WTC11 (cell line): ENCODE measurements around the gene FGF12. TPM values are rescaled to one million over a fixed set of nuclear protein-coding genes. Genes with fewer than 3 reads are reported as not detected.

Experiments used
- ATAC-seq: fragments of 200-7000 bp; cut with Tn5 transposase; 2 replicates; pipeline ENCODE4 v1.10.0; 2021; ENCODE audit warnings: mild to moderate bottlenecking, moderate library complexity
- CTCF ChIA-PET: fragments of 300-600 bp; sonication (Branson Sonifier 250); formaldehyde crosslinking; loops from one replicate; lab custom pipeline; 2021; ENCODE audit warnings: antibody characterized with exemption; lab: Charles Lee
- POLR2A ChIA-PET: fragments of 350-600 bp; sonication (Branson Sonifier 250); formaldehyde crosslinking; loops from one replicate; lab custom pipeline; 2021; ENCODE audit warnings: antibody characterized with exemption; lab: Charles Lee
- DNase-seq: peaks from one replicate; pipeline ENCODE4 v3.0.0; 2021; ENCODE audit warnings: low spot score
- H3K27ac Mint-ChIP-seq: 2 replicates; pipeline ENCODE4 v1.8.0; 2021; ENCODE audit warnings: mixed read lengths
- H3K27me3 Mint-ChIP-seq: 2 replicates; pipeline ENCODE4 v1.8.0; 2021; ENCODE audit warnings: low read depth, mild to moderate bottlenecking, moderate library complexity, mixed read lengths
- H3K36me3 Mint-ChIP-seq: 2 replicates; pipeline ENCODE4 v1.8.0; 2021; ENCODE audit warnings: mixed read lengths
- H3K4me1 Mint-ChIP-seq: 2 replicates; pipeline ENCODE4 v1.8.0; 2022; ENCODE audit warnings: mixed read lengths
- H3K4me3 Mint-ChIP-seq: 2 replicates; pipeline ENCODE4 v1.8.0; 2021; ENCODE audit warnings: mild to moderate bottlenecking, moderate library complexity, mixed read lengths
- H3K9me3 Mint-ChIP-seq: 2 replicates; pipeline ENCODE4 v1.8.0; 2021; ENCODE audit warnings: mixed read lengths
- ATF1 ChIP-seq: sonication (generic); formaldehyde crosslinking; IDR thresholded peaks from 2 replicates; pipeline ENCODE4 v1.8.1; 2023; ENCODE audit warnings: mild to moderate bottlenecking, moderate library complexity, missing genetic modification reagents
- CTCF ChIP-seq: fragments of 200-600 bp; IDR thresholded peaks from 2 replicates; pipeline ENCODE4 v1.8.0; 2022; ENCODE audit warnings: antibody characterized with exemption
- FOXK1 ChIP-seq: sonication (generic); formaldehyde crosslinking; IDR thresholded peaks from 2 replicates; pipeline ENCODE4 v1.8.0; 2022; ENCODE audit warnings: mild to moderate bottlenecking, moderate library complexity, missing genetic modification reagents
- HMGXB4 ChIP-seq: sonication (generic); formaldehyde crosslinking; IDR thresholded peaks from 2 replicates; pipeline ENCODE4 v1.8.1; 2023; ENCODE audit warnings: mild to moderate bottlenecking, moderate library complexity, missing genetic modification reagents
- IRF2 ChIP-seq: sonication (generic); formaldehyde crosslinking; IDR thresholded peaks from 2 replicates; pipeline ENCODE4 v1.8.0; 2022; ENCODE audit warnings: low read depth, missing genetic modification reagents, borderline replicate concordance
- KAT7 ChIP-seq: sonication (generic); formaldehyde crosslinking; IDR thresholded peaks from 2 replicates; pipeline ENCODE4 v1.8.1; 2023; ENCODE audit warnings: missing genetic modification reagents, mild to moderate bottlenecking, borderline replicate concordance
- MAX ChIP-seq: sonication (generic); formaldehyde crosslinking; IDR thresholded peaks from 2 replicates; pipeline ENCODE4 v1.8.0; 2022; ENCODE audit warnings: mild to moderate bottlenecking, missing genetic modification reagents
- NFATC4 ChIP-seq: fragments of 250-450 bp; sonication (Bioruptor Pico); IDR thresholded peaks from 2 replicates; pipeline ENCODE4 v1.9.0; 2021; ENCODE audit warnings: mild to moderate bottlenecking
- NR1H2 ChIP-seq: sonication (generic); formaldehyde crosslinking; IDR thresholded peaks from 2 replicates; pipeline ENCODE4 v1.9.0; 2021; ENCODE audit warnings: mild to moderate bottlenecking, moderate library complexity, missing genetic modification reagents
- NR3C1 ChIP-seq: sonication (generic); formaldehyde crosslinking; conservative IDR thresholded peaks from 2 replicates; pipeline ENCODE4 v1.8.1; 2023; ENCODE audit warnings: low read depth, mild to moderate bottlenecking, missing genetic modification reagents
- PREB ChIP-seq: sonication (generic); formaldehyde crosslinking; IDR thresholded peaks from 2 replicates; pipeline ENCODE4 v1.8.1; 2022; ENCODE audit warnings: mild to moderate bottlenecking, missing genetic modification reagents, moderate library complexity, borderline replicate concordance
- SOX15 ChIP-seq: fragments of 250-450 bp; sonication (Bioruptor Pico); IDR thresholded peaks from 2 replicates; pipeline ENCODE4 v1.9.0; 2021; ENCODE audit warnings: mild to moderate bottlenecking
- SP1 ChIP-seq: sonication (generic); formaldehyde crosslinking; conservative IDR thresholded peaks from 2 replicates; pipeline ENCODE4 v1.8.1; 2022; ENCODE audit warnings: missing genetic modification reagents
- TP53 ChIP-seq: sonication (generic); formaldehyde crosslinking; IDR thresholded peaks from 2 replicates; pipeline ENCODE4 v1.8.1; 2023; ENCODE audit warnings: mild to moderate bottlenecking, missing genetic modification reagents
- USF2 ChIP-seq: sonication (generic); formaldehyde crosslinking; IDR thresholded peaks from 2 replicates; pipeline ENCODE4 v1.8.1; 2023; ENCODE audit warnings: mild to moderate bottlenecking, missing genetic modification reagents, moderate library complexity
- ZBTB21 ChIP-seq: sonication (generic); formaldehyde crosslinking; IDR thresholded peaks from 2 replicates; pipeline ENCODE4 v1.8.1; 2023; ENCODE audit warnings: mild to moderate bottlenecking, missing genetic modification reagents, borderline replicate concordance
- ZNF121 ChIP-seq: sonication (generic); formaldehyde crosslinking; IDR thresholded peaks from 2 replicates; pipeline ENCODE4 v1.8.0; 2023; ENCODE audit warnings: missing genetic modification reagents
- ZNF219 ChIP-seq: sonication (generic); formaldehyde crosslinking; IDR thresholded peaks from 2 replicates; pipeline ENCODE4 v1.8.0; 2023; ENCODE audit warnings: missing genetic modification reagents, mild to moderate bottlenecking, borderline replicate concordance
- ZNF396 ChIP-seq: fragments of 250-450 bp; sonication (Bioruptor Pico); IDR thresholded peaks from 2 replicates; pipeline ENCODE4 v1.8.0; 2021; ENCODE audit warnings: mild to moderate bottlenecking, moderate library complexity, borderline replicate concordance
- ZNF425 ChIP-seq: fragments of 250-450 bp; sonication (Bioruptor Pico); conservative IDR thresholded peaks from 2 replicates; pipeline ENCODE4 v1.9.0; 2021; ENCODE audit warnings: mild to moderate bottlenecking
- ZNF671 ChIP-seq: fragments of 250-450 bp; sonication (Bioruptor Pico); IDR thresholded peaks from 2 replicates; pipeline ENCODE4 v1.8.0; 2021; ENCODE audit warnings: mild to moderate bottlenecking
- total RNA-seq: library from RNA; stranded (reverse); gene quantifications from 3 replicates; pipeline ENCODE4 v1.2.3, GENCODE V29; 2021

Gene FGF12
- total RNA-seq, 1 experiment from 2014 or later: 13.5 TPM

- no peak for ATAC-seq
- no peak overlapping the region for H3K4me3 Mint-ChIP-seq
- H3K9me3 Mint-ChIP-seq: peaks cover 15% of the 10 kb centered on the region; the same call in 1 of the 2 replicates
- no peaks in the 10 kb centered on the region for H3K36me3 Mint-ChIP-seq
- no peaks in the 10 kb centered on the region; the same call in 1 of the 2 replicates for H3K27me3 Mint-ChIP-seq
- DNase-seq: no peak
- POLR2A ChIA-PET: no interaction called here
- CTCF ChIA-PET: interaction anchor here (0.9 kb wide), 1 partner anchor 219 kb away, joined by 3 read pairs; no protein-coding TSS in a partner anchor
- no peak for TF ChIP-seq IRF2 (CRISPR knock-in tag)
- H3K4me1 Mint-ChIP-seq: no peaks in the 10 kb centered on the region
- H3K27ac Mint-ChIP-seq: no peak overlapping the region
These were observed 157.0 kb downstream of the FGF12 start for GRCh38 chr3:192570315-192570714.

GRCh38 chr3:192566706-192567290 is 160.5 kb downstream of the FGF12 start:
- POLR2A ChIA-PET: interaction anchor here (0.5 kb wide), 1 partner anchor 493 kb away, joined by 3 read pairs; no protein-coding TSS in a partner anchor
- no peaks in the 10 kb centered on the region; the same call in 1 of the 2 replicates for H3K27me3 Mint-ChIP-seq
- H3K4me3 Mint-ChIP-seq: no peak overlapping the region
- TF ChIP-seq NR3C1: no peak
- TF ChIP-seq CTCF: peak; percentile 65; the same call in 1 of the 2 replicates
- TF ChIP-seq, all 79 proteins: peak for 1
- DNase-seq (peak; percentile 76), ATAC-seq (peak; percentile 87)
- no peaks in the 10 kb centered on the region for H3K4me1 Mint-ChIP-seq
- H3K36me3 Mint-ChIP-seq: no peaks in the 10 kb centered on the region
- H3K27ac Mint-ChIP-seq: no peak overlapping the region
- H3K9me3 Mint-ChIP-seq: 0 out of 2 replicates have a peak, but pooled peaks cover 3% of the 10 kb centered on the region
- CTCF ChIA-PET: interaction anchor here (1.2 to 3.0 kb wide), 3 partner anchors 206 to 237 kb away, joined by 6 to 13 read pairs (median 7); no protein-coding TSS in a partner anchor

GRCh38 chr3:192564611-192565010 is 162.7 kb downstream of the FGF12 start:
- H3K4me1 Mint-ChIP-seq: no peaks in the 10 kb centered on the region
- no peak for DNase-seq
- ATAC-seq: no peak
- no peaks in the 10 kb centered on the region for H3K27me3 Mint-ChIP-seq
- CTCF ChIA-PET: interaction anchor here (1.0 to 1.6 kb wide), 4 partner anchors 19 to 239 kb away, joined by 3 to 5 read pairs (median 4); no protein-coding TSS in a partner anchor
- no peak overlapping the region for H3K27ac Mint-ChIP-seq
- POLR2A ChIA-PET: no interaction called here
- H3K9me3 Mint-ChIP-seq: 0 out of 2 replicates have a peak, but pooled peaks cover 3% of the 10 kb centered on the region
- no peaks in the 10 kb centered on the region for H3K36me3 Mint-ChIP-seq
- no peak for TF ChIP-seq MAX
- TF ChIP-seq PREB (CRISPR knock-in tag): no peak
- H3K4me3 Mint-ChIP-seq: no peak overlapping the region

GRCh38 chr3:192563417-192563816 is 163.9 kb downstream of the FGF12 start:
- Mint-ChIP-seq H3K4me3 (no peak overlapping the region), H3K27ac (no peak overlapping the region), H3K36me3 (no peaks in the 10 kb centered on the region)
- no peak for TF ChIP-seq NR1H2 (CRISPR knock-in tag)
- TF ChIP-seq SOX15 (CRISPR knock-in tag): no peak
- no peak for TF ChIP-seq ZNF396 (CRISPR knock-in tag)
- TF ChIP-seq ATF1 (CRISPR knock-in tag): no peak
- no peak for TF ChIP-seq ZNF425 (CRISPR knock-in tag)
- TF ChIP-seq FOXK1 (CRISPR knock-in tag): no peak
- TF ChIP-seq HMGXB4 (CRISPR knock-in tag): no peak
- no peak for TF ChIP-seq ZNF121 (CRISPR knock-in tag)
- no peak for TF ChIP-seq NFATC4
- TF ChIP-seq ZBTB21 (CRISPR knock-in tag): no peak
- TF ChIP-seq KAT7 (CRISPR knock-in tag): no peak
- no peak for TF ChIP-seq ZNF671 (CRISPR knock-in tag)
- TF ChIP-seq SP1: no peak
- TF ChIP-seq ZNF219 (CRISPR knock-in tag): no peak
- no peak for TF ChIP-seq USF2 (CRISPR knock-in tag)
- TF ChIP-seq TP53 (CRISPR knock-in tag): no peak

More at GRCh38 chr3:192563417-192563816, 163.9 kb downstream of the FGF12 start:
- no peaks in the 10 kb centered on the region for H3K9me3 Mint-ChIP-seq
- no peaks in the 10 kb centered on the region for H3K27me3 Mint-ChIP-seq
- POLR2A ChIA-PET: no interaction called here
- ATAC-seq: no peak
- H3K4me1 Mint-ChIP-seq: no peaks in the 10 kb centered on the region
- DNase-seq: no peak
- CTCF ChIA-PET: interaction anchor here (1.2 to 1.6 kb wide), 3 partner anchors 18 to 240 kb away, joined by 3 to 5 read pairs (median 4); no protein-coding TSS in a partner anchor
